HEK293 (cell line): ENCODE data around the gene NFIL3.

Experiments
- CTCF ChIA-PET: fragments of 350-600 bp; formaldehyde crosslinking; extraction: SDS; loops from one replicate; lab custom pipeline; 2021; ENCODE audit warnings: antibody characterized with exemption; lab: Yijun Ruan, JAX
- POLR2A ChIA-PET: fragments of 300-600 bp; formaldehyde crosslinking; extraction: SDS; loops from one replicate; lab custom pipeline; 2020; ENCODE audit warnings: antibody characterized with exemption, inconsistent platforms; lab: Yijun Ruan, JAX
- H3K27ac ChIP-seq: fragments of 200-500 bp; sonication (Bioruptor generic); 2 replicates; pipeline ENCODE4 v1.5.1; 2014; ENCODE audit warnings: low read depth, low read length, control low read depth, inconsistent platforms; ENCODE audit errors: extremely low read depth
- H3K36me3 ChIP-seq, 2 experiments: fragments of 200-500 bp in 1 of 2; sonication (Bioruptor generic) in 1 of 2; 1 replicate in 1 of 2; 2 replicates in 1 of 2; pipeline ENCODE4 v1.5.1; 2014 to 2017; ENCODE audit warnings: inconsistent platforms in 2 of 2, low read length in 2 of 2; ENCODE audit not compliant: control insufficient read depth in 2 of 2, insufficient read depth in 1 of 2
- H3K4me1 ChIP-seq: fragments of 200-500 bp; sonication (Bioruptor generic); 2 replicates; pipeline ENCODE4 v1.5.1; 2014; ENCODE audit warnings: mild to moderate bottlenecking, low read length, inconsistent platforms; ENCODE audit not compliant: control insufficient read depth, insufficient read depth
- H3K4me3 ChIP-seq: 2 replicates; pipeline ENCODE4 v1.5.1; 2011; ENCODE audit warnings: low read depth, mild to moderate bottlenecking, control low read depth, low read length, moderate library complexity
- H3K9me3 ChIP-seq: fragments of 200-500 bp; sonication (Bioruptor generic); 2 replicates; pipeline ENCODE4 v1.5.1; 2014; ENCODE audit warnings: low read depth, low read length, inconsistent platforms; ENCODE audit not compliant: control insufficient read depth, insufficient read depth
- ZBTB48 ChIP-seq: fragments of 450-650 bp; formaldehyde crosslinking; IDR thresholded peaks from 2 replicates; pipeline ENCODE4 v1.5.1; 2016; ENCODE audit warnings: missing biosample characterization, missing genetic modification characterization
- ZNF169 ChIP-seq: fragments of 450-650 bp; formaldehyde crosslinking; IDR thresholded peaks from 2 replicates; pipeline ENCODE4 v1.5.1; 2016; ENCODE audit warnings: missing biosample characterization, missing genetic modification characterization
- ZNF202 ChIP-seq: fragments of 450-650 bp; formaldehyde crosslinking; IDR thresholded peaks from 2 replicates; pipeline ENCODE4 v1.5.1; 2016; ENCODE audit warnings: missing biosample characterization, missing genetic modification characterization, borderline replicate concordance
- ZNF544 ChIP-seq: fragments of 450-650 bp; formaldehyde crosslinking; IDR thresholded peaks from 2 replicates; pipeline ENCODE4 v1.5.0; 2017; ENCODE audit warnings: missing biosample characterization, missing genetic modification characterization
- ZNF624 ChIP-seq: fragments of 450-650 bp; formaldehyde crosslinking; IDR thresholded peaks from 2 replicates; pipeline ENCODE4 v1.5.1; 2017; ENCODE audit warnings: missing biosample characterization, missing genetic modification characterization
- ZNF747 ChIP-seq: fragments of 450-650 bp; formaldehyde crosslinking; IDR thresholded peaks from 2 replicates; pipeline ENCODE4 v1.5.1; 2016; ENCODE audit warnings: missing biosample characterization, missing genetic modification characterization
- ZNF791 ChIP-seq: fragments of 450-650 bp; formaldehyde crosslinking; IDR thresholded peaks from 2 replicates; pipeline ENCODE4 v1.5.1; 2016; ENCODE audit warnings: missing biosample characterization, missing genetic modification characterization
- TF ChIP-seq, protein P1 (sequence below): fragments of 450-650 bp; formaldehyde crosslinking; IDR thresholded peaks from 2 replicates; pipeline ENCODE4 v1.5.1; 2016; ENCODE audit warnings: missing biosample characterization, missing genetic modification characterization
- TF ChIP-seq, protein P2 (sequence below): fragments of 450-650 bp; formaldehyde crosslinking; IDR thresholded peaks from 2 replicates; pipeline ENCODE4 v1.5.1; 2016; ENCODE audit warnings: missing biosample characterization, missing genetic modification characterization
- TF ChIP-seq, protein P3 (sequence below): fragments of 450-650 bp; formaldehyde crosslinking; IDR thresholded peaks from 2 replicates; pipeline ENCODE4 v1.5.1; 2017; ENCODE audit warnings: missing biosample characterization, mild to moderate bottlenecking, missing genetic modification characterization, moderate library complexity
- TF ChIP-seq, protein P4 (sequence below): fragments of 450-650 bp; formaldehyde crosslinking; IDR thresholded peaks from 2 replicates; pipeline ENCODE4 v1.5.1; 2017; ENCODE audit warnings: missing biosample characterization, missing genetic modification characterization
- TF ChIP-seq, protein P5 (sequence below): fragments of 450-650 bp; formaldehyde crosslinking; conservative IDR thresholded peaks from 2 replicates; pipeline ENCODE4 v1.5.1; 2016; ENCODE audit warnings: low read depth, missing biosample characterization, missing genetic modification characterization
- TF ChIP-seq, protein P6 (sequence below): sonication (generic); formaldehyde crosslinking; IDR thresholded peaks from 2 replicates; pipeline ENCODE4 v1.8.1; 2022; ENCODE audit warnings: mild to moderate bottlenecking, moderate library complexity, missing genetic modification reagents
- TF ChIP-seq, protein P7 (sequence below): fragments of 450-650 bp; IDR thresholded peaks from 2 replicates; pipeline ENCODE4 v1.5.1; 2018; ENCODE audit warnings: missing biosample characterization, mild to moderate bottlenecking, missing genetic modification characterization
- TF ChIP-seq, protein P8 (sequence below): fragments of 450-650 bp; formaldehyde crosslinking; IDR thresholded peaks from 2 replicates; pipeline ENCODE4 v1.5.1; 2017; ENCODE audit warnings: missing biosample characterization, missing genetic modification characterization

NFIL3 gene

DNA sequence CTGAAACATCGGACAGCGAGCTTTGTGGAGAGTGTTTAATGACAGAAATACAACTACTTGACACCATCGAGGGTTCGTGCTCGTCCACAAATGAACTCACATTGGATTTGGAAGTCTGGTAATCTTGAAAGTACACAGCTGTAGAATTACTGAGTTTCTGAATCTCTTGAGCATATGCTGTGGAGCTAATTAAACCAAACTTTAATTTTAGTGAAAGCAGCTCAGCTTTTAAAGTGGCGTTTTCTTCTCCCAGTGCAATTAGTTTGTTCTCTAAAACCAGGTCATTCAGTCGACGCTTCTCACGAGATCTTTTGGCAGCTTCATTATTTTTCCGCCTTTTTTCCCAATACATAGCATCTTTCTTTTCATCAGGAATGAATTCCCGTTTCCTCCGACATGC lies 13.5 kb downstream of the NFIL3 start:
- TF ChIP-seq, protein P1, sequence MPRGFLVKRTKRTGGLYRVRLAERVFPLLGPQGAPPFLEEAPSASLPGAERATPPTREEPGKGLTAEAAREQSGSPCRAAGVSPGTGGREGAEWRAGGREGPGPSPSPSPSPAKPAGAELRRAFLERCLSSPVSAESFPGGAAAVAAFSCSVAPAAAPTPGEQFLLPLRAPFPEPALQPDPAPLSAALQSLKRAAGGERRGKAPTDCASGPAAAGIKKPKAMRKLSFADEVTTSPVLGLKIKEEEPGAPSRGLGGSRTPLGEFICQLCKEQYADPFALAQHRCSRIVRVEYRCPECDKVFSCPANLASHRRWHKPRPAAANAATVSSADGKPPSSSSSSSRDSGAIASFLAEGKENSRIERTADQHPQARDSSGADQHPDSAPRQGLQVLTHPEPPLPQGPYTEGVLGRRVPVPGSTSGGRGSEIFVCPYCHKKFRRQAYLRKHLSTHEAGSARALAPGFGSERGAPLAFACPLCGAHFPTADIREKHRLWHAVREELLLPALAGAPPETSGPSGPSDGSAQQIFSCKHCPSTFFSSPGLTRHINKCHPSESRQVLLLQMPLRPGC (tag by site-specific recombination), result no peak
- TF ChIP-seq, protein P2, sequence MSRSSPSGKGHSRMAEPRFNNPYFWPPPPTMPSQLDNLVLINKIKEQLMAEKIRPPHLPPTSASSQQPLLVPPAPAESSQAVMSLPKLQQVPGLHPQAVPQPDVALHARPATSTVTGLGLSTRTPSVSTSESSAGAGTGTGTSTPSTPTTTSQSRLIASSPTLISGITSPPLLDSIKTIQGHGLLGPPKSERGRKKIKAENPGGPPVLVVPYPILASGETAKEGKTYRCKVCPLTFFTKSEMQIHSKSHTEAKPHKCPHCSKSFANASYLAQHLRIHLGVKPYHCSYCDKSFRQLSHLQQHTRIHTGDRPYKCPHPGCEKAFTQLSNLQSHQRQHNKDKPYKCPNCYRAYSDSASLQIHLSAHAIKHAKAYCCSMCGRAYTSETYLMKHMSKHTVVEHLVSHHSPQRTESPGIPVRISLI (tag by site-specific recombination), result no peak
- TF ChIP-seq ZNF747 (tag by site-specific recombination), result no peak
- TF ChIP-seq, protein P3, sequence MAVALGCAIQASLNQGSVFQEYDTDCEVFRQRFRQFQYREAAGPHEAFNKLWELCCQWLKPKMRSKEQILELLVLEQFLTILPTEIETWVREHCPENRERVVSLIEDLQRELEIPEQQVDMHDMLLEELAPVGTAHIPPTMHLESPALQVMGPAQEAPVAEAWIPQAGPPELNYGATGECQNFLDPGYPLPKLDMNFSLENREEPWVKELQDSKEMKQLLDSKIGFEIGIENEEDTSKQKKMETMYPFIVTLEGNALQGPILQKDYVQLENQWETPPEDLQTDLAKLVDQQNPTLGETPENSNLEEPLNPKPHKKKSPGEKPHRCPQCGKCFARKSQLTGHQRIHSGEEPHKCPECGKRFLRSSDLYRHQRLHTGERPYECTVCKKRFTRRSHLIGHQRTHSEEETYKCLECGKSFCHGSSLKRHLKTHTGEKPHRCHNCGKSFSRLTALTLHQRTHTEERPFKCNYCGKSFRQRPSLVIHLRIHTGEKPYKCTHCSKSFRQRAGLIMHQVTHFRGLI, result no peak
- TF ChIP-seq, protein P4, sequence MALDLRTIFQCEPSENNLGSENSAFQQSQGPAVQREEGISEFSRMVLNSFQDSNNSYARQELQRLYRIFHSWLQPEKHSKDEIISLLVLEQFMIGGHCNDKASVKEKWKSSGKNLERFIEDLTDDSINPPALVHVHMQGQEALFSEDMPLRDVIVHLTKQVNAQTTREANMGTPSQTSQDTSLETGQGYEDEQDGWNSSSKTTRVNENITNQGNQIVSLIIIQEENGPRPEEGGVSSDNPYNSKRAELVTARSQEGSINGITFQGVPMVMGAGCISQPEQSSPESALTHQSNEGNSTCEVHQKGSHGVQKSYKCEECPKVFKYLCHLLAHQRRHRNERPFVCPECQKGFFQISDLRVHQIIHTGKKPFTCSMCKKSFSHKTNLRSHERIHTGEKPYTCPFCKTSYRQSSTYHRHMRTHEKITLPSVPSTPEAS, result no peak
- TF ChIP-seq, protein P5, sequence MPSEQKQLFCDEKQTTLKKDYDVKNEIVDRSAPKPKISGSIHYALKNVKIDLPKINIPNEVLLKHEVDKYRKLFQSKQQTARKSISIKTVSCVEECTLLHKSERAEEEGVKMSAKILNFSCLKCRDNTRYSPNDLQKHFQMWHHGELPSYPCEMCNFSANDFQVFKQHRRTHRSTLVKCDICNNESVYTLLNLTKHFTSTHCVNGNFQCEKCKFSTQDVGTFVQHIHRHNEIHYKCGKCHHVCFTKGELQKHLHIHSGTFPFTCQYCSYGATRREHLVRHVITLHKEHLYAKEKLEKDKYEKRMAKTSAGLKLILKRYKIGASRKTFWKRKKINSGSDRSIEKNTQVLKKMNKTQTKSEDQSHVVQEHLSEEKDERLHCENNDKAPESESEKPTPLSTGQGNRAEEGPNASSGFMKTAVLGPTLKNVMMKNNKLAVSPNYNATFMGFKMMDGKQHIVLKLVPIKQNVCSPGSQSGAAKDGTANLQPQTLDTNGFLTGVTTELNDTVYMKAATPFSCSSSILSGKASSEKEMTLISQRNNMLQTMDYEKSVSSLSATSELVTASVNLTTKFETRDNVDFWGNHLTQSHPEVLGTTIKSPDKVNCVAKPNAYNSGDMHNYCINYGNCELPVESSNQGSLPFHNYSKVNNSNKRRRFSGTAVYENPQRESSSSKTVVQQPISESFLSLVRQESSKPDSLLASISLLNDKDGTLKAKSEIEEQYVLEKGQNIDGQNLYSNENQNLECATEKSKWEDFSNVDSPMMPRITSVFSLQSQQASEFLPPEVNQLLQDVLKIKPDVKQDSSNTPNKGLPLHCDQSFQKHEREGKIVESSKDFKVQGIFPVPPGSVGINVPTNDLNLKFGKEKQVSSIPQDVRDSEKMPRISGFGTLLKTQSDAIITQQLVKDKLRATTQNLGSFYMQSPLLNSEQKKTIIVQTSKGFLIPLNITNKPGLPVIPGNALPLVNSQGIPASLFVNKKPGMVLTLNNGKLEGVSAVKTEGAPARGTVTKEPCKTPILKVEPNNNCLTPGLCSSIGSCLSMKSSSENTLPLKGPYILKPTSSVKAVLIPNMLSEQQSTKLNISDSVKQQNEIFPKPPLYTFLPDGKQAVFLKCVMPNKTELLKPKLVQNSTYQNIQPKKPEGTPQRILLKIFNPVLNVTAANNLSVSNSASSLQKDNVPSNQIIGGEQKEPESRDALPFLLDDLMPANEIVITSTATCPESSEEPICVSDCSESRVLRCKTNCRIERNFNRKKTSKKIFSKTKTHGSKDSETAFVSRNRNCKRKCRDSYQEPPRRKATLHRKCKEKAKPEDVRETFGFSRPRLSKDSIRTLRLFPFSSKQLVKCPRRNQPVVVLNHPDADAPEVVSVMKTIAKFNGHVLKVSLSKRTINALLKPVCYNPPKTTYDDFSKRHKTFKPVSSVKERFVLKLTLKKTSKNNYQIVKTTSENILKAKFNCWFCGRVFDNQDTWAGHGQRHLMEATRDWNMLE, result no peak
- TF ChIP-seq ZNF791 (tag by site-specific recombination), result no peak
- no peak for TF ChIP-seq ZNF544 (tag by site-specific recombination)
- no peaks in the 10 kb centered on the region for H3K4me1 ChIP-seq
- peaks cover 0 to 24% of the 10 kb centered on the region in 2 experiments; a peak in 1 of 3 replicates for H3K36me3 ChIP-seq
- no peaks in the 10 kb centered on the region for H3K9me3 ChIP-seq
- ChIA-PET CTCF (interaction anchor here (0.7 to 1.2 kb wide), 2 partner anchors 103 to 317 kb away, joined by 3 to 6 read pairs; no protein-coding TSS in a partner anchor), POLR2A (no interaction called here)
- H3K27ac ChIP-seq, result no peak overlapping the region
- no peak overlapping the region for H3K4me3 ChIP-seq

DNA sequence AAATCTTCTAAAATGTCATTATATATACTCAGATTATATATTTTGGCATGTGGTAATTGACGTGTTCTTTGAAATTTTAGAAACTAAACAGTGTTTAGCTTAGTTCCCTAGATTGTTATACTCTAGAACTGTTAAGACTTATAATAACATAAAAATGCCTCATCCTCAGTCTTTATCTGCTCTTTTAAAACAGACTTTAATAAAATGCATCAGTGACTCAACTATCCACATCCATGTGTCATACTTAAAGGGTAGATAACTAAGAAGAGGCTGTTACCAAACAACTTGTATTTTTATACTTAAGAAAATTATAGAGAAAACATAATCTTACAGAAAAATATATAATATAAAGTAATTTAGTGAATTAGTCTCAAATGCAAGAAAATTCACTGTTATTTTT lies 15.2 kb downstream of the NFIL3 start:
- no peaks in the 10 kb centered on the region for H3K4me1 ChIP-seq
- CTCF ChIA-PET, result no interaction called here
- H3K36me3 ChIP-seq, result peaks cover 0 to 24% of the 10 kb centered on the region in 2 experiments; a peak in 1 of 3 replicates
- no peak overlapping the region for H3K27ac ChIP-seq
- TF ChIP-seq, protein P6, sequence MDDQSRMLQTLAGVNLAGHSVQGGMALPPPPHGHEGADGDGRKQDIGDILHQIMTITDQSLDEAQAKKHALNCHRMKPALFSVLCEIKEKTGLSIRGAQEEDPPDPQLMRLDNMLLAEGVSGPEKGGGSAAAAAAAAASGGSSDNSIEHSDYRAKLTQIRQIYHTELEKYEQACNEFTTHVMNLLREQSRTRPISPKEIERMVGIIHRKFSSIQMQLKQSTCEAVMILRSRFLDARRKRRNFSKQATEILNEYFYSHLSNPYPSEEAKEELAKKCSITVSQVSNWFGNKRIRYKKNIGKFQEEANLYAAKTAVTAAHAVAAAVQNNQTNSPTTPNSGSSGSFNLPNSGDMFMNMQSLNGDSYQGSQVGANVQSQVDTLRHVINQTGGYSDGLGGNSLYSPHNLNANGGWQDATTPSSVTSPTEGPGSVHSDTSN (CRISPR knock-in tag), result no peak
- TF ChIP-seq ZBTB48, result no peak
- no peak for TF ChIP-seq ZNF169 (tag by site-specific recombination)
- TF ChIP-seq, protein P7, sequence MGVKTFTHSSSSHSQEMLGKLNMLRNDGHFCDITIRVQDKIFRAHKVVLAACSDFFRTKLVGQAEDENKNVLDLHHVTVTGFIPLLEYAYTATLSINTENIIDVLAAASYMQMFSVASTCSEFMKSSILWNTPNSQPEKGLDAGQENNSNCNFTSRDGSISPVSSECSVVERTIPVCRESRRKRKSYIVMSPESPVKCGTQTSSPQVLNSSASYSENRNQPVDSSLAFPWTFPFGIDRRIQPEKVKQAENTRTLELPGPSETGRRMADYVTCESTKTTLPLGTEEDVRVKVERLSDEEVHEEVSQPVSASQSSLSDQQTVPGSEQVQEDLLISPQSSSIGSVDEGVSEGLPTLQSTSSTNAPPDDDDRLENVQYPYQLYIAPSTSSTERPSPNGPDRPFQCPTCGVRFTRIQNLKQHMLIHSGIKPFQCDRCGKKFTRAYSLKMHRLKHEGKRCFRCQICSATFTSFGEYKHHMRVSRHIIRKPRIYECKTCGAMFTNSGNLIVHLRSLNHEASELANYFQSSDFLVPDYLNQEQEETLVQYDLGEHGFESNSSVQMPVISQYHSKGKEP (tag by site-specific recombination), result no peak
- TF ChIP-seq ZNF624 (tag by site-specific recombination), result no peak
- no peak for TF ChIP-seq ZNF202 (tag by site-specific recombination)
- TF ChIP-seq, protein P8, sequence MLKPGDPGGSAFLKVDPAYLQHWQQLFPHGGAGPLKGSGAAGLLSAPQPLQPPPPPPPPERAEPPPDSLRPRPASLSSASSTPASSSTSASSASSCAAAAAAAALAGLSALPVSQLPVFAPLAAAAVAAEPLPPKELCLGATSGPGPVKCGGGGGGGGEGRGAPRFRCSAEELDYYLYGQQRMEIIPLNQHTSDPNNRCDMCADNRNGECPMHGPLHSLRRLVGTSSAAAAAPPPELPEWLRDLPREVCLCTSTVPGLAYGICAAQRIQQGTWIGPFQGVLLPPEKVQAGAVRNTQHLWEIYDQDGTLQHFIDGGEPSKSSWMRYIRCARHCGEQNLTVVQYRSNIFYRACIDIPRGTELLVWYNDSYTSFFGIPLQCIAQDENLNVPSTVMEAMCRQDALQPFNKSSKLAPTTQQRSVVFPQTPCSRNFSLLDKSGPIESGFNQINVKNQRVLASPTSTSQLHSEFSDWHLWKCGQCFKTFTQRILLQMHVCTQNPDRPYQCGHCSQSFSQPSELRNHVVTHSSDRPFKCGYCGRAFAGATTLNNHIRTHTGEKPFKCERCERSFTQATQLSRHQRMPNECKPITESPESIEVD (tag by site-specific recombination), result no peak
- TF ChIP-seq, all 188 proteins: peak for 0
- POLR2A ChIA-PET, result no interaction called here
- H3K9me3 ChIP-seq, result no peaks in the 10 kb centered on the region
- H3K4me3 ChIP-seq, result no peak overlapping the region
